ENCODE measurements around the gene ZNF211. TPM values are rescaled to one million over a fixed set of nuclear protein-coding genes. Genes with fewer than 3 reads are reported as not detected.

Gene ZNF211
- total and polyA plus RNA-seq, 2 donors (not counting 3 experiments of a cell fraction or from before 2014, with no cell fraction given) = 4.7 to 9.4 TPM

DNA sequence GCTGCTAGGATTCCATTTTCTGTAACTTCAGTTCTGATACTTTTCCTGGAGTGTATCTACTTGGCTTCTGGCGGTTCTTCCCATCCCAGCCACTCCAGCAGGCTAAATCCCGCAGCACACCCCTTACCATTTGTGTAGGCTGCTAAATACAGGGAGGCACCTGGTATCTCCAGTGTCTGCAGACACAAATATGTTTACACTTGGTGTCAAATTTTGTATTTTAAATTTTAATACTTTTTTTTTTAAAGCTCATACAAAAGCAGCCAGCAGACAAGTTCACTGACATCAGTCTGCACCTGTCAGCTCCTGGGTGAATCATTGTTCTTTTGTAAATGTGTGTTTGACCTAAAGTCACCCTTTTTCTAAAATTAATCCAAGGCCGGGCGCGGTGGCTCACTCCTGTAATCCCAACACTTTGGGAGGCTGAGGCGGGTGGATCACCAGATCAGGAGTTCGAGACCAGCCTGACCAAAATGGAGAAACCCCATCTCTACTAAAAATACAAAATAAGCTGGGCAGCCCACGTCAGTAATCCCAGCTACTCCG, 32.4 kb downstream of the ZNF211 start:
- no TSS peak for BruUV-seq (replicated peaks)
- H3K9ac ChIP-seq (replicated peaks; ENCODE audit: extremely low read depth, insufficient read depth, low read length) = no peak overlapping the region
- CTCF ChIA-PET = interaction anchor here (3.2 kb wide), 1 partner anchor 16 kb away, joined by 16 read pairs; the partner anchor contains the start of gene ZNF551
- DNase-seq (ENCODE audit: low read depth, low spot score) (no peak), FAIRE-seq (no peak)
- dilution Hi-C loops (cut with MboI; ENCODE audit: extremely low pct_ligation_motif_present, low sequenced_read_pairs) (no loop called here), intact Hi-C loops (cut with micrococcal nuclease) (no loop called here)
- no peak overlapping the region for H3K27ac ChIP-seq (ENCODE audit: insufficient read depth, low read depth, low read length)
- no peaks in the 10 kb centered on the region for H3K79me2 ChIP-seq (ENCODE audit: control insufficient read depth, insufficient read depth, low read length)
- H2AFZ ChIP-seq (ENCODE audit: low read depth, low read length) = no peak overlapping the region
- no peaks in the 10 kb centered on the region for H3K9me1 ChIP-seq (replicated peaks; ENCODE audit: control insufficient read depth, extremely low read depth, insufficient read depth, low read length)
- peaks cover 0 to 2% of the 10 kb centered on the region in 2 experiments for H3K27me3 ChIP-seq (ENCODE audit: control insufficient read depth in 2 of 2, insufficient read depth in 2 of 2, low read length in 2 of 2)
- H3K4me3 ChIP-seq (replicated peaks in 1 of 3; ENCODE audit: insufficient read depth in 1 of 3, low read depth in 1 of 3, low read length in 3 of 3) = no peak overlapping the region
- no peak overlapping the region for H3K4me2 ChIP-seq (ENCODE audit: insufficient read depth, low read length)
- POLR2A ChIA-PET = no interaction called here
- no peaks in the 10 kb centered on the region for H3K9me3 ChIP-seq (replicated peaks; ENCODE audit: control insufficient read depth, insufficient read depth, low read length)
- no peaks in the 10 kb centered on the region for H4K20me1 ChIP-seq (replicated peaks; ENCODE audit: control insufficient read depth, extremely low read depth, insufficient read depth, low read length)
- TF ChIP-seq GATA2 (IDR thresholded peaks at IDR 0.05; ENCODE audit: insufficient read depth, insufficient read length, low read depth, low read length) (no peak), POLR2A (IDR thresholded peaks at IDR 0.05; ENCODE audit: low read depth, low read length) (no peak)
- peaks cover 4% of the 10 kb centered on the region for H3K4me1 ChIP-seq (ENCODE audit: control insufficient read depth, extremely low read depth, insufficient read depth, low read length)
- H3K36me3 ChIP-seq (ENCODE audit: control insufficient read depth in 2 of 2, extremely low read depth in 1 of 2, insufficient read depth in 2 of 2, low read length in 2 of 2) = no peaks in the 10 kb centered on the region

DNA sequence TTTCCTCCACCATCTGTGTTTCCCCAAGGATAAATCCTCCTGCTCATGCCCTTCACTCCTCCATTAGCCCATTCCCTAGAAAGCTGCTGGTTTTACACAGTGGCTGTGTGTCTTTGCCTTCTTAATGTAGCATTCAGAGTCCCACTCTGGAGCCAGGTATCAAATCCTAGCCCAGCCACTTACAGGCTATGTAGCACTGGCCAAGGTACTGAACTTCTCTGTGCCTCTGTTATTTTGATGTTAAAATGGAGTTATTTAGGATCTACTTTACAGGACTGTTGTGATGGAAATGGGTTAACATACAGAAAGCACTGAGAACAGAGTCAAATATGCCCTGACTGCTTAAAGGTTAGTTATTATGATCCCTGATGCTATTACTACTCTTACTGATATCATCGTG, 34.3 kb downstream of the ZNF211 start:
- H3K4me1 ChIP-seq (ENCODE audit: control insufficient read depth, extremely low read depth, insufficient read depth, low read length) = peaks cover 4% of the 10 kb centered on the region
- no peak overlapping the region for H2AFZ ChIP-seq (ENCODE audit: low read depth, low read length)
- BruUV-seq (replicated peaks) = no TSS peak
- no peaks in the 10 kb centered on the region for H3K9me3 ChIP-seq (replicated peaks; ENCODE audit: control insufficient read depth, insufficient read depth, low read length)
- no peaks in the 10 kb centered on the region for H3K79me2 ChIP-seq (ENCODE audit: control insufficient read depth, insufficient read depth, low read length)
- FAIRE-seq (no peak), DNase-seq (ENCODE audit: low read depth, low spot score) (no peak)
- intact Hi-C loops (cut with micrococcal nuclease) (no loop called here), dilution Hi-C loops (cut with MboI; ENCODE audit: extremely low pct_ligation_motif_present, low sequenced_read_pairs) (no loop called here)
- no peak overlapping the region for H3K9ac ChIP-seq (replicated peaks; ENCODE audit: extremely low read depth, insufficient read depth, low read length)
- no peak overlapping the region for H3K27ac ChIP-seq (ENCODE audit: insufficient read depth, low read depth, low read length)
- H3K4me3 ChIP-seq (replicated peaks in 1 of 3; ENCODE audit: insufficient read depth in 1 of 3, low read depth in 1 of 3, low read length in 3 of 3) = no peak overlapping the region
- ChIA-PET POLR2A (no interaction called here), CTCF (no interaction called here)
- TF ChIP-seq POLR2A (IDR thresholded peaks at IDR 0.05; ENCODE audit: low read depth, low read length) (no peak), CTCF (IDR thresholded peaks at IDR 0.05; ENCODE audit: extremely low read depth in 1 of 2, insufficient read depth in 1 of 2, low read depth in 1 of 2, low read length in 2 of 2) (no peak), MAX (IDR thresholded peaks at IDR 0.05; ENCODE audit: insufficient read depth, insufficient read length) (no peak), MYC (IDR thresholded peaks at IDR 0.05; ENCODE audit: low read depth, low read length) (no peak), POLR2AphosphoS5 (IDR thresholded peaks at IDR 0.05; ENCODE audit: insufficient read depth, low read depth, low read length) (no peak), JUN (IDR thresholded peaks at IDR 0.05; ENCODE audit: borderline replicate concordance, insufficient read depth, insufficient read length, low read depth) (no peak), GATA2 (IDR thresholded peaks at IDR 0.05; ENCODE audit: insufficient read depth, insufficient read length, low read depth, low read length) (no peak), FOS (IDR thresholded peaks at IDR 0.05; ENCODE audit: borderline replicate concordance, insufficient read depth, low read length) (no peak), EZH2 (IDR thresholded peaks at IDR 0.05; ENCODE audit: borderline replicate concordance, low read depth, low read length, severe bottlenecking) (no peak)
- peaks cover 0 to 2% of the 10 kb centered on the region in 2 experiments for H3K27me3 ChIP-seq (ENCODE audit: control insufficient read depth in 2 of 2, insufficient read depth in 2 of 2, low read length in 2 of 2)
- no peak overlapping the region for H3K4me2 ChIP-seq (ENCODE audit: insufficient read depth, low read length)
- H4K20me1 ChIP-seq (replicated peaks; ENCODE audit: control insufficient read depth, extremely low read depth, insufficient read depth, low read length) = no peaks in the 10 kb centered on the region
- no peaks in the 10 kb centered on the region for H3K36me3 ChIP-seq (ENCODE audit: control insufficient read depth in 2 of 2, extremely low read depth in 1 of 2, insufficient read depth in 2 of 2, low read length in 2 of 2)
- no peaks in the 10 kb centered on the region for H3K9me1 ChIP-seq (replicated peaks; ENCODE audit: control insufficient read depth, extremely low read depth, insufficient read depth, low read length)

Measured in endothelial cell of umbilical vein (primary cell).